ENCODE data around the gene FBXW10B. TPM values are rescaled to one million over a fixed set of nuclear protein-coding genes. Genes with fewer than 3 reads are reported as not detected.

Gene FBXW10B
- total RNA-seq, 1 donor: not detected

Small RNAs within 50 kb of the gene (small RNA-seq; reads per million reads assigned to genes)
- gene AC005838.1 (not detected), gene RF00090 (not detected)

Other genes starting within 250 kb of the FBXW10B start
- 3.5 TPM for gene CDRT4, start 152.1 kb downstream of the FBXW10B start, total RNA-seq
- gene TVP23C, start 56.2 kb downstream of the FBXW10B start, total RNA-seq: 22.1 TPM
- gene TRIM16, start 64.6 kb upstream of the FBXW10B start, total RNA-seq: 13.5 TPM
- gene ZNF286A, start 80.0 kb upstream of the FBXW10B start, total RNA-seq: 11.8 TPM
- gene TBC1D26, start 112.6 kb upstream of the FBXW10B start, total RNA-seq: not detected